IMR-90 (cell line): Measurements from ENCODE around the gene SELENOS. TPM values are rescaled to one million over a fixed set of nuclear protein-coding genes. Genes with fewer than 3 reads are reported as not detected.
A peak's percentile ranks its signal among the peaks of the same experiment; 100 is the strongest.

ENCODE experiments used
- ATAC-seq: fragments of 200-7000 bp; cut with Tn5 transposase; 2 replicates; pipeline ENCODE4 v1.9.1; 2020; ENCODE audit warnings: low read depth, mild to moderate bottlenecking, moderate library complexity
- BruUV-seq: library from RNA; stranded (reverse); fragments of 400-500 nt; replicated peaks from 2 replicates; lab custom pipeline; 2021; lab: Mats Ljungman, UMichigan
- CTCF ChIA-PET: fragments of 300-600 bp; formaldehyde crosslinking; extraction: SDS; loops from one replicate; lab custom pipeline; 2021; ENCODE audit warnings: antibody characterized with exemption; lab: Yijun Ruan, JAX
- POLR2A ChIA-PET: fragments of 300-600 bp; sonication (Branson Sonifier 250); formaldehyde crosslinking; loops from one replicate; lab custom pipeline; 2022; ENCODE audit warnings: antibody characterized with exemption; ENCODE audit not compliant: unreplicated experiment; lab: Charles Lee
- DNase-seq: peaks from one replicate; pipeline ENCODE4 v3.0.0; 2013
- H2AFZ ChIP-seq: replicated peaks from 2 replicates; pipeline ENCODE3; 2013; ENCODE audit warnings: low read length, mild to moderate bottlenecking; ENCODE audit not compliant: poor library complexity
- H2AK5ac ChIP-seq: 2 replicates; pipeline ENCODE4 v1.6.1; 2013; ENCODE audit warnings: low read depth, low read length, inconsistent platforms
- H2AK9ac ChIP-seq: replicated peaks from 2 replicates; pipeline ENCODE3; 2013; ENCODE audit warnings: mild to moderate bottlenecking, low read depth, low read length, moderate library complexity; ENCODE audit not compliant: poor library complexity
- H2BK120ac ChIP-seq: 2 replicates; pipeline ENCODE4 v1.6.1; 2013; ENCODE audit warnings: low read depth, low read length, inconsistent platforms
- H2BK15ac ChIP-seq: 3 replicates; pipeline ENCODE4 v1.6.1; 2013; ENCODE audit warnings: low read depth, low read length, inconsistent platforms
- H2BK20ac ChIP-seq: 2 replicates; pipeline ENCODE4 v1.6.1; 2013; ENCODE audit warnings: low read depth, mild to moderate bottlenecking, inconsistent platforms, low read length, moderate library complexity
- H2BK5ac ChIP-seq: 2 replicates; pipeline ENCODE4 v1.6.1; 2013; ENCODE audit warnings: mild to moderate bottlenecking, low read depth, low read length, inconsistent platforms; ENCODE audit not compliant: poor library complexity, severe bottlenecking
- H3K14ac ChIP-seq: replicated peaks from 2 replicates; pipeline ENCODE4 v1.6.1; 2013; ENCODE audit warnings: low read depth, low read length, inconsistent platforms
- H3K18ac ChIP-seq: 2 replicates; pipeline ENCODE4 v1.6.1; 2013; ENCODE audit warnings: low read depth, low read length, control low read depth
- H3K23ac ChIP-seq: 2 replicates; pipeline ENCODE4 v1.6.1; 2013; ENCODE audit warnings: low read depth, low read length, inconsistent platforms
- H3K27ac ChIP-seq: 2 replicates; pipeline ENCODE4 v1.5.1; 2013; ENCODE audit warnings: mild to moderate bottlenecking, control low read depth, low read length; ENCODE audit not compliant: insufficient read depth
- H3K27me3 ChIP-seq: 2 replicates; pipeline ENCODE4 v1.6.1; 2013; ENCODE audit warnings: low read length; ENCODE audit not compliant: control insufficient read depth, insufficient read depth
- H3K36me3 ChIP-seq: 2 replicates; pipeline ENCODE4 v1.6.1; 2013; ENCODE audit warnings: low read length, mixed read lengths; ENCODE audit not compliant: control insufficient read depth, insufficient read depth
- H3K4ac ChIP-seq: 2 replicates; pipeline ENCODE4 v1.6.1; 2013; ENCODE audit warnings: low read depth, low read length, inconsistent platforms
- H3K4me1 ChIP-seq: 2 replicates; pipeline ENCODE4 v1.6.1; 2013; ENCODE audit warnings: low read length, mixed read lengths; ENCODE audit not compliant: control insufficient read depth, insufficient read depth
- H3K4me2 ChIP-seq: 2 replicates; pipeline ENCODE4 v1.6.1; 2013; ENCODE audit warnings: low read depth, mild to moderate bottlenecking, control low read depth, low read length, moderate library complexity
- H3K4me3 ChIP-seq: 2 replicates; pipeline ENCODE4 v1.5.1; 2013; ENCODE audit warnings: low read depth, mild to moderate bottlenecking, control low read depth, low read length, moderate library complexity; ENCODE audit not compliant: insufficient read depth
- H3K56ac ChIP-seq: 2 replicates; pipeline ENCODE4 v1.6.1; 2013; ENCODE audit warnings: low read length, inconsistent platforms; ENCODE audit not compliant: insufficient read depth; ENCODE audit errors: extremely low read depth
- H3K79me1 ChIP-seq, 2 experiments: 2 replicates each; pipeline ENCODE4 v1.6.1; 2013; ENCODE audit warnings: low read length in 2 of 2, inconsistent platforms in 1 of 2, low read depth in 1 of 2
- H3K9ac ChIP-seq: 2 replicates; pipeline ENCODE4 v1.6.1; 2013; ENCODE audit warnings: low read depth, low read length, control low read depth
- H3K9me1 ChIP-seq: 2 replicates; pipeline ENCODE4 v1.6.1; 2013; ENCODE audit warnings: low read length, inconsistent platforms; ENCODE audit not compliant: insufficient read depth
- H3K9me3 ChIP-seq: 2 replicates; pipeline ENCODE4 v1.6.1; 2013; ENCODE audit warnings: low read length; ENCODE audit not compliant: control insufficient read depth, insufficient read depth
- H4K20me1 ChIP-seq: 2 replicates; pipeline ENCODE4 v1.6.1; 2013; ENCODE audit warnings: low read length, inconsistent platforms; ENCODE audit not compliant: insufficient read depth
- H4K5ac ChIP-seq: 2 replicates; pipeline ENCODE4 v1.6.1; 2013; ENCODE audit warnings: mild to moderate bottlenecking, low read depth, low read length, control low read depth
- H4K8ac ChIP-seq, 2 experiments: 2 replicates each; pipeline ENCODE4 v1.6.1; 2013; ENCODE audit warnings: low read depth in 2 of 2, low read length in 2 of 2, control low read depth in 1 of 2, inconsistent platforms in 1 of 2
- H4K91ac ChIP-seq: 2 replicates; pipeline ENCODE4 v1.6.1; 2013; ENCODE audit warnings: low read depth, low read length, inconsistent platforms; ENCODE audit not compliant: insufficient read depth
- CHD1 ChIP-seq: IDR thresholded peaks from 2 replicates; pipeline ENCODE4 v1.6.1; 2012; ENCODE audit warnings: low read depth, low read length, improper control_type of control experiment
- MXI1 ChIP-seq: IDR thresholded peaks from 2 replicates; pipeline ENCODE4 v1.6.1; 2012; ENCODE audit warnings: low read depth, mild to moderate bottlenecking, low read length, moderate library complexity, borderline replicate concordance
- WGBS, 2 experiments: methylation state at CpG; one replicate each; pipeline versions ENCODE4 v1.1.5 to v1.1.7; 2013; ENCODE audit warnings: missing lambda C conversion rate in 2 of 2; ENCODE audit not compliant: insufficient read length in 1 of 2; ENCODE audit errors: extremely low coverage in 2 of 2; 5-methylcytosine and 5-hydroxymethylcytosine counted together
- dilution Hi-C: fragments of 300-500 bp; cut with HindIII; formaldehyde crosslinking; loops from one replicate; pipeline ENCODE4 v1.14.3; 2018; ENCODE audit warnings: low sequenced_read_pairs; ENCODE audit not compliant: unreplicated experiment
- in situ Hi-C: fragments of 300-500 bp; cut with MboI; formaldehyde crosslinking; loops from 3 replicates; pipeline ENCODE4 v1.14.3; 2019; ENCODE audit warnings: low sequenced_read_pairs, inconsistent platforms, mixed read lengths
- intact Hi-C: fragments of 100-400 bp; cut with micrococcal nuclease; formaldehyde crosslinking; loops from 2 replicates; pipeline ENCODE4 v1.10.0; 2022
- polyA plus RNA-seq, 3 experiments: library from polyadenylated mRNA; depleted of rRNA; stranded (reverse); fragments of >200 nt; gene quantifications; 2 replicates each; pipeline ENCODE4 v1.2.3, GENCODE V29; 2012; ENCODE audit warnings: low replicate concordance in 1 of 3
- total RNA-seq: library from RNA; depleted of rRNA; stranded (reverse); fragments of >200 nt; gene quantifications from 2 replicates; pipeline ENCODE4 v1.2.3, GENCODE V29; 2012

The SELENOS gene
- total and polyA plus RNA-seq, 2 of the 4 experiments (the other 2 are of a cell fraction): 39.8 to 77.1 TPM

GRCh38 chr15:101244889-101245668 lies 32.2 kb downstream of the SELENOS start:
- no peak for ATAC-seq
- Histone ChIP-seq H3K23ac (peak overlapping the region; percentile 47; the same call in 1 of the 2 replicates), H3K9ac (no peak overlapping the region), H3K36me3 (peaks cover 20% of the 10 kb centered on the region), H2BK15ac (no peak overlapping the region), H3K14ac (no peak overlapping the region; the same call in 1 of the 2 replicates), H2BK5ac (peak overlapping the region; percentile 60), H3K4me3 (no peak overlapping the region), H2BK20ac (no peak overlapping the region), H3K79me1 (peaks cover 0 to 71% of the 10 kb centered on the region in 2 experiments; a peak in 2 of 4 replicates), H2BK120ac (no peak overlapping the region), H4K5ac (no peak overlapping the region), H3K4ac (0 out of 2 replicates have a peak overlapping the region, but pooled peaks have one; percentile 40), H3K56ac (no peak overlapping the region), H3K18ac (no peak overlapping the region), H3K27me3 (no peaks in the 10 kb centered on the region), H4K8ac (no peak overlapping the region), H3K4me2 (peak overlapping the region; percentile 50), H3K4me1 (peaks cover 34% of the 10 kb centered on the region), H2AFZ (no peak overlapping the region), H2AK9ac (no peak overlapping the region), H3K9me3 (no peaks in the 10 kb centered on the region), H3K9me1 (peaks cover 37% of the 10 kb centered on the region), H4K20me1 (peaks cover 99% of the 10 kb centered on the region), H3K27ac (peak overlapping the region; percentile 6; the same call in 1 of the 2 replicates), H4K91ac (no peak overlapping the region), H2AK5ac (0 out of 2 replicates have a peak overlapping the region, but pooled peaks have one; percentile 10)
- no peak for TF ChIP-seq MXI1
- TF ChIP-seq CHD1: 0 out of 2 replicates have a peak, but pooled peaks have one; percentile 28
- dilution Hi-C loops (no loop called here), intact Hi-C loops (loop anchor here (5.0 kb wide), 1 partner anchor 38 kb away; no protein-coding TSS in a partner anchor), in situ Hi-C loops (loop anchor here (5.0 kb wide), 1 partner anchor 38 kb away; no protein-coding TSS in a partner anchor)
- DNase-seq: no peak
- no TSS peak for BruUV-seq
- POLR2A ChIA-PET: interaction anchor here (0.7 kb wide), 1 partner anchor 23 kb away, joined by 3 read pairs; no protein-coding TSS in a partner anchor
- CTCF ChIA-PET: interaction anchor here (0.8 to 1.1 kb wide), 2 partner anchors 55 to 121 kb away, joined by 3 read pairs; no protein-coding TSS in a partner anchor
- 94% methylated on average over 8 of the region's 14 CpGs; no CpG with 5 or more reads in 1 of the 2 experiments for WGBS, 2 experiments
